Colonic mucosa (tissue), 4 donors: Measurements from ENCODE around the gene SMARCB1. TPM values are rescaled to one million over a fixed set of nuclear protein-coding genes. Genes with fewer than 3 reads are reported as not detected.

Source experiments
- DNase-seq: peaks from one replicate; pipeline ENCODE4 v3.0.0-alpha.2; 2020
- H3K27ac ChIP-seq: fragments of 200-600 bp; one replicate; pipeline ENCODE4 v1.8.0; 2021
- H3K27me3 ChIP-seq: fragments of 200-600 bp; one replicate; pipeline ENCODE4 v1.8.0; 2021
- H3K36me3 ChIP-seq: fragments of 200-600 bp; one replicate; pipeline ENCODE4 v1.8.0; 2021
- H3K4me1 ChIP-seq: fragments of 200-600 bp; one replicate; pipeline ENCODE4 v1.8.0; 2021; ENCODE audit warnings: mild to moderate bottlenecking
- H3K4me3 ChIP-seq: fragments of 200-600 bp; one replicate; pipeline ENCODE4 v1.8.0; 2021
- H3K9ac ChIP-seq, 2 donors: one replicate each; pipeline ENCODE4 v1.7.0; 2013; ENCODE audit warnings: control low read depth in 2 of 2, low read depth in 2 of 2, low read length in 2 of 2
- H3K9me3 ChIP-seq: fragments of 200-600 bp; one replicate; pipeline ENCODE4 v1.8.0; 2021
- CTCF ChIP-seq: fragments of 200-600 bp; IDR thresholded peaks from one replicate; pipeline ENCODE4 v1.8.0; 2022; ENCODE audit warnings: antibody characterized with exemption, mild to moderate bottlenecking
- intact Hi-C: fragments of 100-400 bp; cut with DNase I; formaldehyde crosslinking; loops from one replicate; pipeline ENCODE4 v1.14.1; 2022
- total RNA-seq, 2 donors: library from RNA; stranded (reverse); fragmentation: NEBNext Ultra II Directional in 1 of 2; extraction: Animal tissue kit (Norgen Biotek cat#: 25700) in 1 of 2; gene quantifications; one replicate each; pipeline ENCODE4 v1.2.1, GENCODE V29; 2021
- donor health status: healthy.
- donor health status: DM: no; HTN: no; CAD: no.
- donor health status: DM: no; HTN: no; CAD: no.

Gene SMARCB1
- total RNA-seq, 2 donors from 2014 or later = 77.8 to 96.0 TPM

DNA sequence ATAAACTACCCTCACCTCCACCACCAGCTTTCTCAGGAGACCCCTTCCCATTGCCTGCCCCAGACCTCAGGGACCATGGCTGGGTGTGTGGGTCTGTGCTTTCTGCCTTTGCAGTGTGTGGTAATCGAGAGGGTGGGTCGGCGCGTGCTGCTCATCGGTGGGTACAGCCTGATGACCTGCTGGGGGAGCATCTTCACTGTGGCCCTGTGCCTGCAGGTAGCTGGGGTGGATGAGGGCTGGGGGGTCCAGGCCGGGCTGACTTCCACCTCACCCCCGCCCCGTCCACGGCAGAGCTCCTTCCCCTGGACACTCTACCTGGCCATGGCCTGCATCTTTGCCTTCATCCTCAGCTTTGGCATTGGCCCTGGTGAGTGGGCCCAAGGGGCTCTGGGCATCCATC is 96.9 kb downstream of the SMARCB1 start:
- Histone ChIP-seq H3K4me3 (no peak overlapping the region), H3K9me3 (no peaks in the 10 kb centered on the region), H3K27ac (no peak overlapping the region), H3K9ac (no peak overlapping the region), H3K4me1 (no peaks in the 10 kb centered on the region), H3K27me3 (no peaks in the 10 kb centered on the region), H3K36me3 (no peaks in the 10 kb centered on the region)
- no peak for TF ChIP-seq CTCF
- intact Hi-C loops = no loop called here
- no peak for DNase-seq

- no peak overlapping the region for H3K4me3 ChIP-seq
- no peak for DNase-seq
- no peak for TF ChIP-seq CTCF
- H3K36me3 ChIP-seq = no peaks in the 10 kb centered on the region
- no peak overlapping the region for H3K27ac ChIP-seq
- no peaks in the 10 kb centered on the region for H3K4me1 ChIP-seq
- H3K27me3 ChIP-seq = no peaks in the 10 kb centered on the region
- no peak overlapping the region for H3K9ac ChIP-seq
- intact Hi-C loops = no loop called here
- H3K9me3 ChIP-seq = no peaks in the 10 kb centered on the region
Measured at GRCh38 chr22:23884140-23884539, 97.4 kb downstream of the SMARCB1 start.

Other genes starting within 250 kb of the SMARCB1 start
- gene IGLL1, start 206.7 kb upstream of the SMARCB1 start, total RNA-seq = not detected
- gene DRICH1, start 154.6 kb upstream of the SMARCB1 start, total RNA-seq = under 1 TPM; 0.35 to 0.79 TPM
- gene RGL4, start 96.0 kb upstream of the SMARCB1 start, total RNA-seq = under 1 TPM; 0.35 to 0.45 TPM
- 1 to 10 TPM; 2.8 to 3.5 TPM for gene ZNF70, start 35.9 kb upstream of the SMARCB1 start, total RNA-seq
- gene VPREB3, start 32.5 kb upstream of the SMARCB1 start, total RNA-seq = 1 to 10 TPM; 1.2 to 1.9 TPM
- gene C22orf15, start 24.0 kb upstream of the SMARCB1 start, total RNA-seq = not detected
- 100 to 1,000 TPM; 420 to 719 TPM for gene CHCHD10, start 19.0 kb upstream of the SMARCB1 start, total RNA-seq
- 1 to 10 TPM; 2.3 to 4.5 TPM for gene MMP11, start 14.1 kb upstream of the SMARCB1 start, total RNA-seq
- gene DERL3, start 52.0 kb downstream of the SMARCB1 start, total RNA-seq = 10 to 100 TPM in 1 of 2 donors, 1 to 10 TPM in 1; 9.1 to 20.2 TPM
- gene SLC2A11, start 70.9 kb downstream of the SMARCB1 start, total RNA-seq = 1 to 10 TPM; 8.3 to 9.6 TPM
- gene MIF, start 107.4 kb downstream of the SMARCB1 start, total RNA-seq = 100 to 1,000 TPM; 621 to 869 TPM
- gene GSTT2B, start 174.2 kb downstream of the SMARCB1 start, total RNA-seq = 1 to 10 TPM; 2.7 to 3.4 TPM
- 1 to 10 TPM; 3.0 to 4.7 TPM for gene DDTL, start 179.9 kb downstream of the SMARCB1 start, total RNA-seq
- 100 to 1,000 TPM; 291 to 328 TPM for gene DDT, start 187.5 kb downstream of the SMARCB1 start, total RNA-seq
- not detected for gene GSTT2, start 193.2 kb downstream of the SMARCB1 start, total RNA-seq
- gene GSTT4, start 218.5 kb downstream of the SMARCB1 start, total RNA-seq = not detected
- gene CABIN1, start 224.3 kb downstream of the SMARCB1 start, total RNA-seq = 10 to 100 TPM; 46.3 to 85.2 TPM